ENCODE results near the gene OR2C1. TPM values are rescaled to one million over a fixed set of nuclear protein-coding genes. Genes with fewer than 3 reads are reported as not detected.

Gene OR2C1
- total RNA-seq, 4 donors from 2014 or later = not detected

- intact Hi-C loops (cut with DNase I; ENCODE audit: low total_unique reads) (no loop called here), in situ Hi-C loops (cut with MboI; ENCODE audit: low pct_ligation_motif_present in 1 of 4, low pct_unique_long_range_greater_than_20kb in 1 of 4, low sequenced_read_pairs in 3 of 4) (no loop called here)
- H3K27me3 ChIP-seq = no peaks in the 10 kb centered on the region
- H3K27ac ChIP-seq = no peak overlapping the region
- H3K36me3 ChIP-seq = no peaks in the 10 kb centered on the region
- 65 to 75% methylated on average over 1 to 2 of the region's 2 CpGs for WGBS, 2 donors (ENCODE audit: low coverage in 1 of 2)
- no peak overlapping the region for H3K4me3 ChIP-seq
- DNase-seq = no peak
- H3K9me3 ChIP-seq = no peaks in the 10 kb centered on the region
- no peaks in the 10 kb centered on the region for H3K4me1 ChIP-seq
- TF ChIP-seq EP300 (IDR thresholded peaks at IDR 0.05; ENCODE audit: low read depth) = no peak
- TF ChIP-seq POLR2AphosphoS5 (IDR thresholded peaks at IDR 0.05) = no peak
- no peak for TF ChIP-seq POLR2A (IDR thresholded peaks at IDR 0.05)
- TF ChIP-seq CTCF (IDR thresholded peaks at IDR 0.05) = no peak
These were observed 9.6 kb upstream of the OR2C1 start for GRCh38 chr16:3346041-3346440.

- intact Hi-C loops (cut with DNase I; ENCODE audit: low total_unique reads) = no loop called here
- H3K27ac ChIP-seq = no peak overlapping the region
These were observed 8.1 kb upstream of the OR2C1 start for GRCh38 chr16:3347586-3347985.

GRCh38 chr16:3348547-3349167 lies 7.0 kb upstream of the OR2C1 start:
- Histone ChIP-seq H3K27ac (no peak overlapping the region), H3K9me3 (no peaks in the 10 kb centered on the region), H3K27me3 (no peaks in the 10 kb centered on the region), H3K4me1 (no peaks in the 10 kb centered on the region), H3K4me3 (no peak overlapping the region), H3K36me3 (no peaks in the 10 kb centered on the region)
- no peak for TF ChIP-seq EP300 (IDR thresholded peaks at IDR 0.05; ENCODE audit: low read depth)
- TF ChIP-seq CTCF (IDR thresholded peaks at IDR 0.05) = no peak
- no peak for TF ChIP-seq POLR2A (IDR thresholded peaks at IDR 0.05)
- TF ChIP-seq POLR2AphosphoS5 (IDR thresholded peaks at IDR 0.05) = no peak
- in situ Hi-C loops (cut with MboI; ENCODE audit: low pct_ligation_motif_present in 1 of 4, low pct_unique_long_range_greater_than_20kb in 1 of 4, low sequenced_read_pairs in 3 of 4) (no loop called here), intact Hi-C loops (cut with DNase I; ENCODE audit: low total_unique reads) (no loop called here)
- no peak for DNase-seq
- 46 to 53% methylated on average over 2 to 4 of the region's 4 CpGs for WGBS, 2 donors (ENCODE audit: low coverage in 1 of 2)

More at GRCh38 chr16:3347586-3347985, 8.1 kb upstream of the OR2C1 start:
- H3K4me3 ChIP-seq = no peak overlapping the region
- H3K27me3 ChIP-seq = no peaks in the 10 kb centered on the region
- no peaks in the 10 kb centered on the region for H3K36me3 ChIP-seq
- H3K9me3 ChIP-seq = no peaks in the 10 kb centered on the region
- no peak for DNase-seq
- TF ChIP-seq POLR2A (IDR thresholded peaks at IDR 0.05) (no peak), EP300 (IDR thresholded peaks at IDR 0.05; ENCODE audit: low read depth) (no peak), CTCF (IDR thresholded peaks at IDR 0.05) (no peak), POLR2AphosphoS5 (IDR thresholded peaks at IDR 0.05) (no peak)
- H3K4me1 ChIP-seq = no peaks in the 10 kb centered on the region
- WGBS, 2 donors (ENCODE audit: low coverage in 1 of 2) = 64 to 88% methylated on average over 2 to 10 of the region's 10 CpGs
- in situ Hi-C loops (cut with MboI; ENCODE audit: low pct_ligation_motif_present in 1 of 4, low pct_unique_long_range_greater_than_20kb in 1 of 4, low sequenced_read_pairs in 3 of 4) = no loop called here

GRCh38 chr16:3349175-3349574 lies 6.5 kb upstream of the OR2C1 start:
- TF ChIP-seq POLR2A (IDR thresholded peaks at IDR 0.05) (no peak), CTCF (IDR thresholded peaks at IDR 0.05) (no peak), EP300 (IDR thresholded peaks at IDR 0.05; ENCODE audit: low read depth) (no peak), POLR2AphosphoS5 (IDR thresholded peaks at IDR 0.05) (no peak)
- no peaks in the 10 kb centered on the region for H3K9me3 ChIP-seq
- DNase-seq = no peak
- no peak overlapping the region for H3K4me3 ChIP-seq
- intact Hi-C loops (cut with DNase I; ENCODE audit: low total_unique reads) = no loop called here
- WGBS, 2 donors (ENCODE audit: low coverage in 1 of 2) = 0 to 73% methylated on average over 1 to 13 of the region's 13 CpGs
- in situ Hi-C loops (cut with MboI; ENCODE audit: low pct_ligation_motif_present in 1 of 4, low pct_unique_long_range_greater_than_20kb in 1 of 4, low sequenced_read_pairs in 3 of 4) = no loop called here
- H3K4me1 ChIP-seq = no peaks in the 10 kb centered on the region
- no peaks in the 10 kb centered on the region for H3K36me3 ChIP-seq
- no peaks in the 10 kb centered on the region for H3K27me3 ChIP-seq
- H3K27ac ChIP-seq = no peak overlapping the region

Data from transverse colon (tissue), 4 donors.